ENCODE data around the gene MPST.

- TF ChIP-seq CTCF (IDR thresholded peaks at IDR 0.05) (no peak), EZH2 (IDR thresholded peaks at IDR 0.05) (no peak)
Observed at GRCh38 chr22:37054056-37054395, 34.5 kb downstream of the MPST start.
